Measurements from ENCODE around the gene PNPO.

- TF ChIP-seq CTCF (conservative IDR thresholded peaks at IDR 0.05; ENCODE audit: low read depth, low read length) = no peak
- TF ChIP-seq EZH2 (IDR thresholded peaks at IDR 0.05; ENCODE audit: borderline replicate concordance, low read depth, low read length, poor library complexity, severe bottlenecking) = no peak
Observed at GRCh38 chr17:47953909-47954308, 12.5 kb downstream of the PNPO start.
